GM12875 (cell line): ENCODE measurements around the gene SFMBT2.

ENCODE experiments used
- H3K4me3 ChIP-seq: one replicate; pipeline ENCODE4 v1.5.1; 2011; ENCODE audit warnings: low read depth, low read length, control low read depth
- TF ChIP-seq, protein P1 (sequence below): IDR thresholded peaks from 2 replicates; pipeline ENCODE4 v1.5.1; 2011; ENCODE audit warnings: low read depth, mild to moderate bottlenecking, control low read depth, inconsistent platforms, low read length, moderate library complexity, borderline replicate concordance; ENCODE audit not compliant: insufficient read depth

Gene SFMBT2

DNA sequence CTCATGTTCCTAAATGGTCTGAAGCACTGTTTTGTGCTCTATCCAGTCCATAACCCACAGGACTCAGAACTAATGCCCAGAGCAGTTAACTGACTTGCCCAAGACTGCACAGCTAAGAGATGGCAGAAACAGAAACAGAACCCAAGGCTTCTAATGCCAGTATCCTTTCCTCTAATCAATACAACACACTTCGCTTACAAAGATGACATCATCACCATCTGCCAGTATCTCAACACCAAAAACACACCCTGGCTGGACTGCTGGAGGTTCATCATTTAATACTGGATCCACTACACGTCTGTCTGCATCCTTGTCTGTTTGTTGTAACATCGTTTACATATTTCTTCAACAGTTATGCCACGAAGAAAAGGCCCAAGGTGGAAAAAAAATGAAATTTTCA is 165.3 kb downstream of the SFMBT2 start:
- TF ChIP-seq, protein P1, sequence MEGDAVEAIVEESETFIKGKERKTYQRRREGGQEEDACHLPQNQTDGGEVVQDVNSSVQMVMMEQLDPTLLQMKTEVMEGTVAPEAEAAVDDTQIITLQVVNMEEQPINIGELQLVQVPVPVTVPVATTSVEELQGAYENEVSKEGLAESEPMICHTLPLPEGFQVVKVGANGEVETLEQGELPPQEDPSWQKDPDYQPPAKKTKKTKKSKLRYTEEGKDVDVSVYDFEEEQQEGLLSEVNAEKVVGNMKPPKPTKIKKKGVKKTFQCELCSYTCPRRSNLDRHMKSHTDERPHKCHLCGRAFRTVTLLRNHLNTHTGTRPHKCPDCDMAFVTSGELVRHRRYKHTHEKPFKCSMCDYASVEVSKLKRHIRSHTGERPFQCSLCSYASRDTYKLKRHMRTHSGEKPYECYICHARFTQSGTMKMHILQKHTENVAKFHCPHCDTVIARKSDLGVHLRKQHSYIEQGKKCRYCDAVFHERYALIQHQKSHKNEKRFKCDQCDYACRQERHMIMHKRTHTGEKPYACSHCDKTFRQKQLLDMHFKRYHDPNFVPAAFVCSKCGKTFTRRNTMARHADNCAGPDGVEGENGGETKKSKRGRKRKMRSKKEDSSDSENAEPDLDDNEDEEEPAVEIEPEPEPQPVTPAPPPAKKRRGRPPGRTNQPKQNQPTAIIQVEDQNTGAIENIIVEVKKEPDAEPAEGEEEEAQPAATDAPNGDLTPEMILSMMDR, result no peak

DNA sequence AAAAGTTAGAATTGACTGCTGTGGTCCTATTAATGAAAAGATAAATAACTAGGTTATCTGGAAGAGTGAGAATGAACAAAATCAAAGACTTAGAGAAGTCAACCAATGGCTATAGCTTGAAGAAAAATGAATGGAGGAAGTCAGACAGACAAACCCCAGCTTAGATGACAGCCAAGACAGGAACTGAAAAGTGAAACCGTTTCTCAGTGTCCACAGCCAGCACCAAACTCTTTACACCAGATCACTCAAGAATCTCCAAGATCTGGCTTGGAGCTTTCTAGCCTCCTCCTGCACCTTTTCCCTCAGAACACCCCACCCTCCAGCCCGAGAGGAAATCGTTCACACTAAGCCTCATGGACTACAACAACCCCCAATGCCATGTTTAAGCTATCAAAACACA is 167.0 kb downstream of the SFMBT2 start:
- no peak overlapping the region for H3K4me3 ChIP-seq
- TF ChIP-seq, protein P1, result no peak

More for the DNA sequence above, 165.3 kb downstream of the SFMBT2 start:
- H3K4me3 ChIP-seq, result no peak overlapping the region

DNA sequence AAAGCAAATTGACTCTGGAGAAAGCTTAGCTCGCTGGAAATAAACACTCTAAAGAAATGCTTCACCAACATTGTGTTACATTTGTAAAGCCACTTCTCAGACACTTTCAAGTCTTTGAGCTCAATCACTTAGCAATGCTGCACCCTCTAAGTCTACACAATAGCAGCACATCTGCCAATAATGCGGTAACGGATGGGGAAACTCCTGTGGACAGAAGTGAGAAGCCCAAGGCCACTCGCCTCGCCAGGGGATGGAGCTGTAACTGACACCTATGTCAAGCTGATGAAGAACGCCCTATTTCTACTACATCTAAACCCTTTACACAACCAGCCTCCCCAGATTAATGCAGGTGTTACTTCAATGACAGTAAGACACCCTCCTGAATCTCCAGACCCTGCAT is 167.7 kb downstream of the SFMBT2 start:
- H3K4me3 ChIP-seq, result no peak overlapping the region
- TF ChIP-seq, protein P1, result no peak

DNA sequence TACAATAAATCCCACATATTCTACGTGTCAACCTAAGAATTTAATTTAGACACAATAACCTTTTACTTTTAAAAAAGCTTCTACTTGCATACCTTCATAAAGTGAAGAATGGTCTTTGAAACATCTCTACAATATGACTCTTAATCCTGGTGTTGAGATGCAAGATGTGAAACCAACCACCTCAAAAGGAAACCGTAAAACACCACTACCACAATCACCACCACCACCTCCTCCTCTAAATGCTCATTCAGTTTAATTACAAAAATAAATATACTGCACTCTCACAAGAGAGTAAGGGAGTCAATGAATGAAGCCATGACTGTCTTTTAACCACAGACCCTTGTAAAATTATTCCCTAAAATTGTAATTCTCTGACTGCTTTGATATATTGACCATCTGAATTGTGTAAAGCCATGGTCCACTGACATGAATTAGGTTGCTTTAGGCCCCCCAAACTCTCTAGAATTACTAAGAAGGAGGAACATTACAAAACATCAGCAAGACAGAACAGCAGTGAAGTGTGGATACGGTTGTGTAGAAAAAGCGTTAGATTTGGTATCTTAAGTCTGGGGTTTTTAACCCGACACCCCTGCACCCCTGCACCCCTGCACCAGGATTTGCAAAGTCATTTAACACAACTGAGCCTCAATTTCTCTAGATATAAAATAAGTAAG is 171.4 kb downstream of the SFMBT2 start:
- TF ChIP-seq, protein P1, result no peak

DNA sequence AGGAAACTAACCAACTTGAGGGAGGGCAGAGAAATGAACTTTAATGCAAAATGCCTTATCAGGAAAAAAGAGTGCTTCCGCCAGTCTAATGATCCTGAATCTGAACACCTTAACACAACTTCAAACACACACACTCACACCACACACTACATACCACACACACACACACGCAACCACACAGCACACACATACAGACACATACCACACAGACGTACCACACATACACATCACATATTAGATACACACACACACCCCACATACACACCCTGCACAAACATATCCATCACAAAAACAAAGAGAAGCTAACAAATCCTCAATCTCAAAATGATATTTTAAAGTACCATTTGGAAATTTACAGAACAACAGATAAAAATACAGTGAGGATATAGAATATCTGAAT is 175.5 kb downstream of the SFMBT2 start:
- H3K4me3 ChIP-seq, result no peak overlapping the region
- TF ChIP-seq, protein P1, result no peak

More for the DNA sequence above, 171.4 kb downstream of the SFMBT2 start:
- no peak overlapping the region for H3K4me3 ChIP-seq

DNA sequence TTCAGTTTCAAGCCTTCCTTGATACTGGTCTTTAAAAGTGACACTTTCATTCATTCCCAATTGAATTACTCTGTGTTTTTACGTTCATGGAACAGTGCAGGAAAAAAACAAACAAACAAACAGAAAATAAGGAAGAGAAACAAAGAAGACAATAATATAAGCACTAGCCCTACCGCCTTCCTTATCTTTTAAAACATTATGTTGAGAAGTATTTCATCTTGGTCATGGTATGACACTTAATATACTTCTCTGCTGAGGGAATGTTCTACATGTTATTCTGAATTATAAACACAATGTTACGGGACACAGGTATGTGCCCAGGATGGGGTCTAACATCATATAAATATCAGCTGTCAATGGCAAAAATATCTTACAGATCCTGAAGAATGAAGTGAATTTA is 176.7 kb downstream of the SFMBT2 start:
- TF ChIP-seq, protein P1, result no peak
- no peak overlapping the region for H3K4me3 ChIP-seq

DNA sequence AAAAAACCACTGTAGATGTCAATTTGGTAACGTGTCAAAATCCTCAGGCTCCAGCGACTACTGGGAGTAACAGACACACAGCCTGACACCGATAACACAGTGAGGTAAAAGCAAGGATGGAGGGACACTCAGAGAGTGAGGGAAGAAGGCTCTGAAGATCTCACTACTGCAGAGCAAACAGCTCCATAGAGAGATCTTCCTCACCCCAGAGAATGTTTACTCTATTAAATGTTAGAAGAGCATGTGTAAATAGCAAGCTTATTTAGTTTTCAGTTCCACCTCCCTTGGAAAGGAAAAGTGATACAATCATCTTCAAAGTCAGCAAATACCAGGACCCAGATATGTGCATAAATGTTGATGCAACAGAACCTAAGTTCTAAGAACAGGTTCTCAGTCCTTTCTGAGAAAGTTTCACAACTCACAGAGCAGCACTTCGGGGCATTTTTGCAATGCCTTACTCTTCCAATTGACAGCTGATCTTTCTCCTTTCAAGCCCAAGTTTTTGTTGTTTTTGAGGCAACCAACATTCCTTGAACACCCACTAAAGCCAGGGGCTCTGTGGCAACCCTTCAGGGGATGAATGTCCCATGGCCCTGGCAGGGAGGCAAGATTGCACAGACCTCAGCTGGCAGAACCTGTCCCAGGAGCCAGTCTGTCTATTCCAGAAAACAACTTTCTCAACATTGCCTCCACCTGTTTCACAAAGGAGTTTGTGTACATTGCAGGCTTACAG is 177.4 kb downstream of the SFMBT2 start:
- no peak overlapping the region for H3K4me3 ChIP-seq
- TF ChIP-seq, protein P1, result no peak
